Upper lobe of left lung (tissue), 6 donors: ENCODE measurements around the gene HABP4. TPM values are rescaled to one million over a fixed set of nuclear protein-coding genes. Genes with fewer than 3 reads are reported as not detected.

Source experiments
- ATAC-seq, 2 donors: fragments of 200-7000 bp; cut with Tn5 transposase; one replicate each; pipeline ENCODE4 v1.9.1; 2022; ENCODE audit warnings: mild to moderate bottlenecking in 2 of 2, moderate library complexity in 2 of 2; ENCODE audit not compliant: low FRiP score in 2 of 2
- DNase-seq, 2 donors: peaks; one replicate each; pipeline ENCODE4 v3.0.0-alpha.2; 2019 to 2020
- H3K27ac ChIP-seq, 4 donors: fragments of 200-600 bp; sonication (generic); one replicate each; pipeline ENCODE4 v1.5.1; 2016 to 2019
- H3K27me3 ChIP-seq, 4 donors: fragments of 200-600 bp; sonication (generic); one replicate each; pipeline ENCODE4 v1.5.1; 2017 to 2019
- H3K36me3 ChIP-seq, 4 donors: fragments of 200-600 bp; sonication (generic); one replicate each; pipeline ENCODE4 v1.5.1; 2016 to 2019
- H3K4me1 ChIP-seq, 4 donors: fragments of 200-600 bp; sonication (generic); one replicate each; pipeline ENCODE4 v1.5.1; 2018 to 2019
- H3K4me3 ChIP-seq, 4 donors: fragments of 200-600 bp; sonication (generic); one replicate each; pipeline ENCODE4 v1.5.1; 2017 to 2019; ENCODE audit warnings: mild to moderate bottlenecking in 2 of 4, moderate library complexity in 1 of 4
- H3K9me3 ChIP-seq, 4 donors: fragments of 200-600 bp; sonication (generic); one replicate each; pipeline ENCODE4 v1.5.1; 2018 to 2019
- EP300 ChIP-seq, 4 donors: sonication (generic); formaldehyde crosslinking; IDR thresholded peaks; one replicate each; pipeline ENCODE4 v1.5.1; 2017; ENCODE audit warnings: antibody characterized with exemption in 4 of 4, control low read depth in 2 of 4
- POLR2A ChIP-seq, 4 donors: fragments of 450-650 bp; IDR thresholded peaks; one replicate each; pipeline ENCODE4 v1.5.1; 2016 to 2017; ENCODE audit warnings: antibody characterized with exemption in 4 of 4, mild to moderate bottlenecking in 2 of 4
- POLR2AphosphoS5 ChIP-seq, 2 donors: sonication (generic); formaldehyde crosslinking; IDR thresholded peaks; one replicate each; pipeline ENCODE4 v1.5.1; 2017; ENCODE audit warnings: antibody characterized with exemption in 2 of 2
- WGBS, 2 donors: methylation state at CpG; one replicate each; pipeline ENCODE4 v1.1.5; 2017 to 2018; 5-methylcytosine and 5-hydroxymethylcytosine counted together
- total RNA-seq, 6 donors: library from RNA; depleted of rRNA in 4 of 6; stranded (reverse); fragments of >200 nt in 4 of 6; gene quantifications; one replicate each; pipeline versions ENCODE4 v1.1.0 to v1.2.1, GENCODE V29; 2016 to 2021
- TF ChIP-seq, protein P1 (sequence below), 6 experiments: fragments of 450-650 bp in 4 of 6; fragments of 200-600 bp in 2 of 6; sonication (generic) in 2 of 6; IDR thresholded peaks; one replicate each; pipeline ENCODE4 v1.5.1; 2016 to 2019; ENCODE audit warnings: antibody characterized with exemption in 6 of 6
- donor health status: DM: no; HTN: no; CAD: no; lungs with moderate emphysema.
- donor health status: DM: no; HTN: yes; CAD: no; lungs with severe emphysema.

Gene HABP4
- total RNA-seq, 6 donors from 2014 or later, result 3.1 to 14.6 (median 9.7) TPM

DNA sequence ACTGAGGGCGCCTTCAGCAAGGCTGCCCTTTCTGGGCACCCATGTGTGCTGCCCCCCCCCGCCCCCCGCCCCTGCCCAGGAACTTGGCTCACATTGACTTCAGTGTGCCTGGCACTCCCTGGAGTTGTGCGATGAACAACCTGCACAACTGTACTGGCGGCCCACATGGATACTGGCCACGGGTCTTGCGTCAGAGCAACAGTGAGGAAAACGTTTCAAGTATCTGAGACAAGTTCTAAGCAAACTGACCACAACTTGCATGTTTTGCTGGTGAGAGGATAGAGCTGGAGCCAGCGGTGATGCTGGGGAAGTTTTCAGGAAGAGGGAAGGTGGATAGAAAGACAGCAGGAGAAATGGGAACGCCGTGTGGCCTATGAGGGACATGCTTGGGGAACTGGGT, 45.4 kb downstream of the HABP4 start:
- 57 to 65% methylated on average over 9 to 11 of the region's 11 CpGs for WGBS, 2 donors
- ATAC-seq (peak in 1 of 2 donors; percentile 72), DNase-seq (peak in 1 of 2 donors; percentile 78)
- peaks cover 0 to 16% (median 3%) of the 10 kb centered on the region in 4 donors for H3K36me3 ChIP-seq
- H3K27ac ChIP-seq, result no peak overlapping the region
- H3K9me3 ChIP-seq, result no peaks in the 10 kb centered on the region
- H3K4me3 ChIP-seq, result no peak overlapping the region
- no peaks in the 10 kb centered on the region for H3K27me3 ChIP-seq
- H3K4me1 ChIP-seq, result peaks cover 4 to 17% (median 11%) of the 10 kb centered on the region in 4 donors
- TF ChIP-seq, protein P1, sequence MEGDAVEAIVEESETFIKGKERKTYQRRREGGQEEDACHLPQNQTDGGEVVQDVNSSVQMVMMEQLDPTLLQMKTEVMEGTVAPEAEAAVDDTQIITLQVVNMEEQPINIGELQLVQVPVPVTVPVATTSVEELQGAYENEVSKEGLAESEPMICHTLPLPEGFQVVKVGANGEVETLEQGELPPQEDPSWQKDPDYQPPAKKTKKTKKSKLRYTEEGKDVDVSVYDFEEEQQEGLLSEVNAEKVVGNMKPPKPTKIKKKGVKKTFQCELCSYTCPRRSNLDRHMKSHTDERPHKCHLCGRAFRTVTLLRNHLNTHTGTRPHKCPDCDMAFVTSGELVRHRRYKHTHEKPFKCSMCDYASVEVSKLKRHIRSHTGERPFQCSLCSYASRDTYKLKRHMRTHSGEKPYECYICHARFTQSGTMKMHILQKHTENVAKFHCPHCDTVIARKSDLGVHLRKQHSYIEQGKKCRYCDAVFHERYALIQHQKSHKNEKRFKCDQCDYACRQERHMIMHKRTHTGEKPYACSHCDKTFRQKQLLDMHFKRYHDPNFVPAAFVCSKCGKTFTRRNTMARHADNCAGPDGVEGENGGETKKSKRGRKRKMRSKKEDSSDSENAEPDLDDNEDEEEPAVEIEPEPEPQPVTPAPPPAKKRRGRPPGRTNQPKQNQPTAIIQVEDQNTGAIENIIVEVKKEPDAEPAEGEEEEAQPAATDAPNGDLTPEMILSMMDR (IDR thresholded peaks at IDR 0.05), result no peak
- no peak for TF ChIP-seq EP300 (IDR thresholded peaks at IDR 0.05)
- no peak for TF ChIP-seq POLR2A (IDR thresholded peaks at IDR 0.05)
- TF ChIP-seq POLR2AphosphoS5 (IDR thresholded peaks at IDR 0.05), result no peak

GRCh38 chr9:96496368-96497116, 46.6 kb downstream of the HABP4 start:
- 96% methylated on average over 46 to 55 of the region's 55 CpGs for WGBS, 2 donors
- Histone ChIP-seq H3K9me3 (no peaks in the 10 kb centered on the region), H3K27ac (no peak overlapping the region), H3K27me3 (no peaks in the 10 kb centered on the region), H3K36me3 (peaks cover 0 to 4% (median 0%) of the 10 kb centered on the region in 4 donors), H3K4me1 (peaks cover 4 to 15% (median 8%) of the 10 kb centered on the region in 4 donors), H3K4me3 (no peak overlapping the region)
- TF ChIP-seq POLR2A (IDR thresholded peaks at IDR 0.05) (no peak), POLR2AphosphoS5 (IDR thresholded peaks at IDR 0.05) (no peak)
- TF ChIP-seq, protein P1 (IDR thresholded peaks at IDR 0.05), result no peak
- no peak for ATAC-seq
- peak in 1 of 2 donors; percentile 85 for DNase-seq

DNA sequence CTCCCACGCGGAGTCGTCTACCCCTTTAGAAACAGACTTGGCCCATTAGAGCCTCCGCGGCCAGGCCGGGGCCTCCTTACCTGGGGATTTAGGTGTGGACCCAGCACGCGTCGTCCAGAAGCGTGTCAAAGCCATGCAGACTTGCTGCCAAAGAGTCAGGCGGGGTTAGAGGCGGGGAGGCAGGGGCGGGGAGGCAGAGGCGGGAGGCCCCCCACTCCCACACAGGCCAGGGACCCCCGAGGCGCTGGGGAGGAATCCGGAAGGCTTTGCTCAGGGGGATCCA, 47.1 kb downstream of the HABP4 start:
- no peak for ATAC-seq
- TF ChIP-seq POLR2A (IDR thresholded peaks at IDR 0.05), result no peak
- TF ChIP-seq, protein P1 (IDR thresholded peaks at IDR 0.05), result no peak
- TF ChIP-seq EP300 (IDR thresholded peaks at IDR 0.05), result no peak
- TF ChIP-seq POLR2AphosphoS5 (IDR thresholded peaks at IDR 0.05), result no peak
- Histone ChIP-seq H3K9me3 (no peaks in the 10 kb centered on the region), H3K4me3 (no peak overlapping the region), H3K27ac (no peak overlapping the region), H3K36me3 (peaks cover 0 to 3% (median 0%) of the 10 kb centered on the region in 4 donors), H3K4me1 (peaks cover 0 to 10% (median 3%) of the 10 kb centered on the region in 4 donors), H3K27me3 (no peaks in the 10 kb centered on the region)
- no peak for DNase-seq
- WGBS, 2 donors, result 94% methylated on average over 17 of the region's 17 CpGs

DNA sequence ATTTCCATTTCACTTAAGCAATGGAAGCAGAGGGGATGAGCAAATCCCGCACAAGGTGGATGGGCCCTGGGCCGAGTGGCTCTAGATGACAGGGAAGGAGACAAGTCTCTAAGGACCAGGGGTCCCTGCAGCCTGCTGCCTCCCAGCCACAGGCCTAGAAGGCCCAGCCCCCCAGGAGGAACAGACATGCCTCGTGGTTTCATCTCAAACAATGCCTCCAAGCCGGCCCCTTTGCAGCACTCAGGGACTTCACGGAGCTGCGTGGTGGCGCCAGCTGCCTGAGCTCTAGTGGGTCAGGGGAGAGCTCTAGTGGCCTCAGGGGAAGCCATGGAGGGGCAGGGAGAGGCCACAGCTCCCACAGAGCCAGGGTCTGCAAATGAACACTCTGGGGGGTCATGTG, 48.8 kb downstream of the HABP4 start:
- ATAC-seq (no peak), DNase-seq (no peak)
- Histone ChIP-seq H3K27me3 (no peaks in the 10 kb centered on the region), H3K4me3 (no peak overlapping the region), H3K27ac (no peak overlapping the region), H3K36me3 (no peaks in the 10 kb centered on the region), H3K9me3 (no peaks in the 10 kb centered on the region), H3K4me1 (peaks cover 0 to 9% (median 2%) of the 10 kb centered on the region in 4 donors)
- 74 to 96% methylated on average over 2 to 7 of the region's 7 CpGs for WGBS, 2 donors
- no peak for TF ChIP-seq POLR2A (IDR thresholded peaks at IDR 0.05)
- no peak for TF ChIP-seq EP300 (IDR thresholded peaks at IDR 0.05)
- no peak for TF ChIP-seq POLR2AphosphoS5 (IDR thresholded peaks at IDR 0.05)
- TF ChIP-seq, protein P1 (IDR thresholded peaks at IDR 0.05), result no peak

- Histone ChIP-seq H3K4me3 (no peak overlapping the region), H3K9me3 (no peaks in the 10 kb centered on the region), H3K27ac (no peak overlapping the region), H3K4me1 (peaks cover 0 to 9% (median 2%) of the 10 kb centered on the region in 4 donors), H3K27me3 (no peaks in the 10 kb centered on the region), H3K36me3 (no peaks in the 10 kb centered on the region)
- ATAC-seq (no peak), DNase-seq (peak in 1 of 2 donors; percentile 69)
- TF ChIP-seq, protein P1 (IDR thresholded peaks at IDR 0.05), result no peak
- TF ChIP-seq EP300 (IDR thresholded peaks at IDR 0.05), result no peak
- TF ChIP-seq POLR2AphosphoS5 (IDR thresholded peaks at IDR 0.05), result no peak
- 93 to 97% methylated on average over 7 of the region's 7 CpGs for WGBS, 2 donors
These were observed 49.3 kb downstream of the HABP4 start for GRCh38 chr9:96499257-96499656.
